ENCODE results near the gene GOLGA3. TPM values are rescaled to one million over a fixed set of nuclear protein-coding genes. Genes with fewer than 3 reads are reported as not detected.
"Not testable (repeated sequence)": the region's sequence is repeated elsewhere in the genome, so short reads cannot be mapped to it uniquely, and the experiment has no call there.

GOLGA3 gene
- total RNA-seq, 1 experiment from 2014 or later: 86.9 TPM

DNA sequence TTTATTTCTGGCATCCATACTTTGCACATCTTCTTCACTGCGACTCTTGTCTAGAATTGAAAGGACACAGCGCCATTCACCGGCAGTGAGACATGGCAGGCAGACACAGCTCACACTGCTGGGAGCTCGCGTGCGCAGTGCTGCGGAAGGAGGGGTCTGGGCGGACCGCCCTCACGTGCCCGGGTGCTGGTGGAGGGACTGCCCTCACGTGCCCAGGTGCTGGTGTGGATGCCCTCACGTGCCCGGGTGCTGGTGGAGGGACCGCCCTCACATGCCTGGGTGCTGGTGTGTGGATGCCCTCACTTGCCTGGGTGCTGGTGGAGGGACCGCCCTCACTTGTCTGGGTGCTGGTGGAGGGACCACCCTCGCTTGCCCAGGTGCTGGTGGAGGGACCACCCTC, 27.9 kb upstream of the GOLGA3 start:
- no peak overlapping the region for H3K4me2 ChIP-seq (ENCODE audit: low read length)
- ATAC-seq (no peak), DNase-seq (no peak)
- H3K4me1 ChIP-seq (ENCODE audit: insufficient read depth, low read length): no peaks in the 10 kb centered on the region
- TF ChIP-seq, protein P1, sequence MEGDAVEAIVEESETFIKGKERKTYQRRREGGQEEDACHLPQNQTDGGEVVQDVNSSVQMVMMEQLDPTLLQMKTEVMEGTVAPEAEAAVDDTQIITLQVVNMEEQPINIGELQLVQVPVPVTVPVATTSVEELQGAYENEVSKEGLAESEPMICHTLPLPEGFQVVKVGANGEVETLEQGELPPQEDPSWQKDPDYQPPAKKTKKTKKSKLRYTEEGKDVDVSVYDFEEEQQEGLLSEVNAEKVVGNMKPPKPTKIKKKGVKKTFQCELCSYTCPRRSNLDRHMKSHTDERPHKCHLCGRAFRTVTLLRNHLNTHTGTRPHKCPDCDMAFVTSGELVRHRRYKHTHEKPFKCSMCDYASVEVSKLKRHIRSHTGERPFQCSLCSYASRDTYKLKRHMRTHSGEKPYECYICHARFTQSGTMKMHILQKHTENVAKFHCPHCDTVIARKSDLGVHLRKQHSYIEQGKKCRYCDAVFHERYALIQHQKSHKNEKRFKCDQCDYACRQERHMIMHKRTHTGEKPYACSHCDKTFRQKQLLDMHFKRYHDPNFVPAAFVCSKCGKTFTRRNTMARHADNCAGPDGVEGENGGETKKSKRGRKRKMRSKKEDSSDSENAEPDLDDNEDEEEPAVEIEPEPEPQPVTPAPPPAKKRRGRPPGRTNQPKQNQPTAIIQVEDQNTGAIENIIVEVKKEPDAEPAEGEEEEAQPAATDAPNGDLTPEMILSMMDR (conservative IDR thresholded peaks at IDR 0.05; ENCODE audit: low read depth, low read length): no peak
- TF ChIP-seq EZH2phosphoT487 (IDR thresholded peaks at IDR 0.05; ENCODE audit: borderline replicate concordance, low read length): no peak
- TF ChIP-seq EZH2 (IDR thresholded peaks at IDR 0.05; ENCODE audit: low read length, unreplicated experiment): no peak
- ChIA-PET CTCF (no interaction called here), POLR2A (ENCODE audit: unreplicated experiment) (no interaction called here)
- no peaks in the 10 kb centered on the region for H3K9me3 ChIP-seq (ENCODE audit: low read length)
- BruUV-seq (replicated peaks): no TSS peak
- H3K9ac ChIP-seq (ENCODE audit: low read length): no peak overlapping the region
- no peaks in the 10 kb centered on the region for H3K27me3 ChIP-seq (ENCODE audit: low read length)
- no peaks in the 10 kb centered on the region for H4K20me1 ChIP-seq (ENCODE audit: low read length)
- peaks cover 43% of the 10 kb centered on the region for H3K36me3 ChIP-seq (ENCODE audit: low read depth, low read length)
- H3K27ac ChIP-seq (ENCODE audit: low read length): no peak overlapping the region
- no peaks in the 10 kb centered on the region for H3F3A ChIP-seq (ENCODE audit: low read length, unreplicated experiment)
- H3K9me2 ChIP-seq (replicated peaks; ENCODE audit: low read length): no peaks in the 10 kb centered on the region
- no peaks in the 10 kb centered on the region for H3K79me2 ChIP-seq (ENCODE audit: low read length)
- H3K4me3 ChIP-seq (ENCODE audit: low read length): no peak overlapping the region
- H2AFZ ChIP-seq (ENCODE audit: low read length): no peak overlapping the region
- intact Hi-C loops (cut with micrococcal nuclease): no loop called here

DNA sequence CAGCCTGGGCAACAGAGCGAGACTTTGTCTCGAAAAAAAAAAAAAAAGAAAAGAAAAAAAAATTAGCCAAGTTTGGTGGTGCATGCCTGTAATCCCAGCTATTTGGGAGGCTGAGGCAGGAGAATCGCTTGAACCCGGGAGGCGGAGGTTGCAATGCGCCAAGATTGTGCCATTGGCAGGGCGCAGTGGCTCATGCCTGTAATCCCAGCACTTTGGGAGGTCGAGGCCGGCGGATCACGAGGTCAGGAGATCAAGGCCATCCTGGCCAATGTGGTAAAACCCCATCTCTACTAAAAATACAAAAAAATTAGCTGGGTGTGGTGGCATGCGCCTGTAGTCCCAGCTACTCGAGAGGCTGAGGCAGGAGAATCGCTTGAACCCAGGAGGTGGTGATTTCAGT, 26.5 kb upstream of the GOLGA3 start:
- BruUV-seq (replicated peaks); H4K20me1 ChIP-seq (ENCODE audit: low read length); POLR2A ChIA-PET (ENCODE audit: unreplicated experiment); H3F3A ChIP-seq (ENCODE audit: low read length, unreplicated experiment); H3K4me2 ChIP-seq (ENCODE audit: low read length); DNase-seq; ATAC-seq; H2AFZ ChIP-seq (ENCODE audit: low read length); H3K9me2 ChIP-seq (replicated peaks; ENCODE audit: low read length); intact Hi-C loops (cut with micrococcal nuclease); H3K27me3 ChIP-seq (ENCODE audit: low read length); H3K4me1 ChIP-seq (ENCODE audit: insufficient read depth, low read length); H3K9me3 ChIP-seq (ENCODE audit: low read length); H3K27ac ChIP-seq (ENCODE audit: low read length); H3K79me2 ChIP-seq (ENCODE audit: low read length); H3K9ac ChIP-seq (ENCODE audit: low read length); H3K4me3 ChIP-seq (ENCODE audit: low read length); CTCF ChIA-PET: not testable (repeated sequence)
- peaks cover 42% of the 10 kb centered on the region for H3K36me3 ChIP-seq (ENCODE audit: low read depth, low read length)

DNA sequence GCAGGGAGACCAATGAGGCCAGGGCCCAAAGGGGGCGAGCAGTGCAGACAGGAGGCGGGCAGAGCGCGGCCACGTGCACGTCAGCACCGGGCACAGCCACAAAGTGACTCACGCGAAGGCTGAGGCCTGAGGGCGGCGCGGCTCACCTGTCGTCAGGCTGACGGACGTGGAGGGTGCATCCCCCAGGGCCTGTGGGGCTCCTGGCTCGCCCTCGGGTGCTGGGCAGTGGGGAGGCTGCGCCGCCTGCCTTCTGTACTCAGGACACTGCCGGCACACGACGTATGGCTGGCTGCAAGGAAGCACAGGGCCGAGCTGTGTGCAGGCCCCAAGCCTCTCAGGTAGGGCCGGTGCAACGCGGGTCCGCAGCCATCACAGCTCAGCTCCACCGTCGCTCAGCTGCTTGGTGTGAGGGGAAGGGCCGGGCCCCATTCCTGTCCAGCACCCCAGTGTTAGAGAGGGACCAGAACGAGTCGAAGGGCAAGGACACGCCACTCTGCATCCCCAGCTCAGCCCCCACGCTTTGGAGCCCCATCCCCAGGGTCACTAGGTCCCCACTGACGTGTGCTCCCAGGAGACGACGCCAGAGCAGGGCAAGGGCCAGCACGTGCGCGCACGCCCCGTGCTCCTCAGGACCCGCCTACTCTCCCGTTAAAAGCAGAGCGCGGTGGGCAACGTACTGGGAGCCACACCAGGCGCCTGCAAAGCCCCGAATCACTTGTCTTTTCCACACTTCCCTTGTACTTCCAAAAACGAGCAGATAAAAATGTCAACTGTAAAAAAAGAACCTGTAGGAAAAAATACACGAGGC, 24.8 kb upstream of the GOLGA3 start:
- H3K27me3 ChIP-seq (ENCODE audit: low read length): no peaks in the 10 kb centered on the region
- no peaks in the 10 kb centered on the region for H3K79me2 ChIP-seq (ENCODE audit: low read length)
- H3K9ac ChIP-seq (ENCODE audit: low read length): no peak overlapping the region
- no peak overlapping the region for H3K27ac ChIP-seq (ENCODE audit: low read length)
- H3F3A ChIP-seq (ENCODE audit: low read length, unreplicated experiment): no peaks in the 10 kb centered on the region
- no peak overlapping the region for H3K4me2 ChIP-seq (ENCODE audit: low read length)
- no peaks in the 10 kb centered on the region for H3K9me2 ChIP-seq (replicated peaks; ENCODE audit: low read length)
- no TSS peak for BruUV-seq (replicated peaks)
- ChIA-PET CTCF (no interaction called here), POLR2A (ENCODE audit: unreplicated experiment) (no interaction called here)
- H3K4me3 ChIP-seq (ENCODE audit: low read length): no peak overlapping the region
- peaks cover 37% of the 10 kb centered on the region for H3K36me3 ChIP-seq (ENCODE audit: low read depth, low read length)
- H2AFZ ChIP-seq (ENCODE audit: low read length): no peak overlapping the region
- no peaks in the 10 kb centered on the region for H3K4me1 ChIP-seq (ENCODE audit: insufficient read depth, low read length)
- TF ChIP-seq, protein P1 (conservative IDR thresholded peaks at IDR 0.05; ENCODE audit: low read depth, low read length): no peak
- TF ChIP-seq EZH2phosphoT487 (IDR thresholded peaks at IDR 0.05; ENCODE audit: borderline replicate concordance, low read length) (no peak), EZH2 (IDR thresholded peaks at IDR 0.05; ENCODE audit: low read length, unreplicated experiment) (no peak)
- no peaks in the 10 kb centered on the region for H4K20me1 ChIP-seq (ENCODE audit: low read length)
- ATAC-seq: no peak
- intact Hi-C loops (cut with micrococcal nuclease): no loop called here
- DNase-seq: no peak
- H3K9me3 ChIP-seq (ENCODE audit: low read length): no peaks in the 10 kb centered on the region
